T47D (cell line): ENCODE results near the gene AK1.
A peak's percentile ranks its signal among the peaks of the same experiment; 100 is the strongest.

ENCODE experiments used
- DNase-seq, 2 experiments: peaks; one replicate each; pipeline versions ENCODE4 v3.0.0 to v3.0.0-alpha.2; 2011 to 2012; ENCODE audit warnings: low read depth in 1 of 2, low spot score in 1 of 2
- JUND ChIP-seq: IDR thresholded peaks from 2 replicates; pipeline ENCODE4 v1.6.1; 2012; ENCODE audit warnings: low read depth
- in situ Hi-C: cut with HindIII; loops from 2 replicates; pipeline ENCODE4 v1.10.0; 2016; ENCODE audit warnings: low sequenced_read_pairs, low pct_unique_long_range_greater_than_20kb

Gene AK1

GRCh38 chr9:127905004-127905728 is 27.7 kb upstream of the AK1 start:
- in situ Hi-C loops: no loop called here
- no peak for TF ChIP-seq JUND
- no peak for DNase-seq

GRCh38 chr9:127904561-127905003 is 27.1 kb upstream of the AK1 start:
- no peak for TF ChIP-seq JUND
- DNase-seq: no peak
- in situ Hi-C loops: no loop called here

DNA sequence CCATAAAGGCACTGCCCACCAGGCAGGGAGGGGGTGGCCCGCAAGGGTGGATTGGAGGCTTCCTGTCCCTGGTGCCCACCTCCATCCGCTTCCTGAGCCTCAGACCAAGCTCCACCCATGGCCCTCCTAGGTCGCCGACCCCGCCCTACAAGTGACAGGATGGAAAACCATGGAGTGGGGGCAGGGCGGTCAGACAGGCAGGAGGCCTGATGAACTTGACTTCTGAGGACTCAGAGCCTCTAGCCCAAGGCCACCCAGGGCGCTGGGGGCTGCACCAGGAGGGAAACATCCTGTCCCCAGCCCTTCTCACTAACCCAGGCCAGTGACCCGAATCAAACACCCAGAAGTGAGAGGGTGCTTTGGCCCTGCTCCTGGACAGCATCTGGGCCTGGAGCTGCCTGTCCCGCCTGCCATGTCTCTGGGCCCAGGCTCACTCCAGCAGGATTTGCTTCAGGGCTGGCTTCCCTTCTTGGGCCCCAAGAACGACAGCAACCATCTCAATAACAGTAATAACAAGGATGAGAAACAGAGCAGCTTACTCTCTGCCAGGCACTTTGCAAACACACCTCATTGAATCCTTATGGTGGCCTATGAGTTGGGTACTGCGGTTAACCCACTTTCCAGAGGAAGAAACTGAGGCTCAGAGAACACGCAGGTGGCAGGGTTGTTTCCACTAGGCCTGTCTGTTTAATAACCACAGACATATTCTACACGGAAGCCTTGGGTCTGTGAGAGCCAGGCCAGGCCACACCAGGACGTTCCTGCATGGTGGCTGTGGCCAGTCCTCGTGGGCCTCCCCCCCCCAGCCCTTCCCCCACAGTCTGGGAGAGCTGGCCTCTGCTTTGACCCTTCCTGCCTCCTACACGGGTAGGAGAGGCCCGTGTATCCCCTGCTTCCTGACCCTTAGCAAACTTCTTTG is 26.3 kb upstream of the AK1 start:
- TF ChIP-seq JUND: no peak
- no peak for DNase-seq
- in situ Hi-C loops: no loop called here

DNA sequence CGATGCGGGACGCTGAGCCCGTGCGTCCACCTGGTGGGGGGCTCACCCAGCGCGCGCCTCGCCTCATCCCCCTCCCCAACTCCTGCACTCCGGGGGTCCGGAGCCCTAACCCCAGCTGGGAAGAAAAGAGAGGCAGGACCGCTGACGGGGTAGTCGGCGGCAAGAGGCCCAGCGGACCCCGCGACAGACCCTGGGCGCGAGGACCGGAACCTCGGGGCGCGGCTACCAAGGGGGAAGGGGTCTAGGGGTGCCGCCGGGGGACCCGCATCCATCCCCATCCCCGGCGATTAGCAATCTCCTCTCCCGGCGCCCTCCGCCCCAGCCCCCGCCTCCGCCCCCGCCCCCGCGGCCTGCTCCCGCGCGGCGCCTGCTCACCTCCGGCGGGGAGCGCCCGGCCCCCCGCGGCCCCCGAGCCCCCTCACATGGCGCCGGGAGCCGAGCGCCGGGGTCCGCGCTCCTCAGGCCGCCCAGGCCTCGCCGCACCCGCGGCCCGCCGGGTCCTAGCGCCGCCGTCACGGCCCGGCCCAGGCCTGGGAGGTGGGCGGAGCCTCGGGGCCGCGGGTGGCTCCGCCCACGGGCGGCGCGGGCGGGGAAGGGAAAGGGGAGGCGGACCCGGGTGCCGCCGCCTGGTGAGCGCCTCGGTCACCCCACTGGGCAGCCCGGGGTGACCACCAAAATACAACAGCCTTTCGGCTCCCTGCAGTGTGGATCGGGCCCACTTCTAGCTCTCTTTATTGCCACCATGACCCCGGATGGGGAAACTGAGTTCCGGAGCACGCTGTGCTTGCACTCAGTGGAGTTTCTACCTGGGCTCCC is 21.9 kb upstream of the AK1 start, which contains the start of gene ST6GALNAC6:
Gene ST6GALNAC6, minus strand, starts transcription at position 476 of the 816 bp plus-strand sequence. CDS start 1,622 bp downstream, outside the sequence.
- DNase-seq: peak; percentile 83 to 86
- TF ChIP-seq JUND: no peak
- in situ Hi-C loops: no loop called here

DNA sequence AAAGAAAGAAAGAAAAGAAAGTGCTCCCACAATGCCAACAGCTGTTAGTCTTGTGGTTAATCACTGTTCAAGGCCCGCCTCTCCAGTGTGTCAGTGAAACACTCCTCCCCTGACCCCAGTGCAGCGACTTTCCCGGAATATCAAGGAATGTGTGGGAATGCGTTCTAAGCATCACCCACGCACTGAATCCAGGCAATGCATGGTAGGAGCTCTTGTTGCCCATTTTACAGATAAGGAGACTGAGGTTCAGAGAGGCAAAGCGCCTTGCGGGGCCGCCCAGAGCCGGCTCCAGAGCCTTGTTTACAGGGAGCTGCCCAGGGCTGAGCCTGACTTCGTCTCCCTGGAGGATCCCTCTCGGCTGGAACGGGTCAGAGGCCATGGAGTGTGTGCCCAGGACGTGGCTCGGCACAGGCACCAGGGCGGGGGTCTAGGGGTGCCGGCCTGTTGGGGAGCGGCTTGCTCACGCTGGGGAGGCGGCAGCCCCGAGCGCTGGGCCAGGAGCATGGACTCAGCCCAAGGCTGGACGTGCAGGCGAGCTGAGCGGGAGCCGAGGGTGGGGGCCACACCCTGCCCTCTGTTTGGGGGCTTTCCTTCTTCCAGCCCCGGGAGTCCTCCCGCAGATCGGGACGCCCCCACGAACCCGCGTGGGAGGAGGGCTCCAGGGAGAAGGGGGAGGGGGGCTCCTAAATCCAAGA is 21.1 kb upstream of the AK1 start:
- in situ Hi-C loops: no loop called here
- TF ChIP-seq JUND: no peak
- DNase-seq: no peak

DNA sequence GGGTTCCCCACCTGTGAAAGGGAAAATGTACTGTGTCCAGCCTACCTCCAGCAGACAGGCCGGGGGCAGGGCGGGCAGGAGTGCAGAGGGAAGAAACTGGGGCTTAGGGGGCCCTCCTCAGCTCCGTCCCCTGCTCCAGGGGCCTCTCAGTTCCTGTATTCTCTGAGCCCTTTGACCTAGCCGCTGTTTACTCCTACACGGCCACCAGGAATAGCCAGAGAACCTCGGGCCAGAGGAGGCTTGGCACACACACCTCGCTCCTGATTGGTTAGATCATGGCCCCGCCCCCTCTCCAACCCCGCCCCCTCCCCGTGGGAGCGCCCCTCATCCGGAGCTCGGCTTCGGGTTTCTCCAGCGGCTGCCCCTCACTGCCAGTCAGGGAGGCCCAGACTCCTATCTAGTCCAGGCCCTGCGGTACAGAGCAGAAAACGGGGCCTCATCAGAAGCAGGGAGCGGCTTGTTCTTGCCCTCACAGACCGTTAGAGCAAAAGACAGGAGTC is 19.8 kb upstream of the AK1 start:
- no peak for TF ChIP-seq JUND
- in situ Hi-C loops: no loop called here
- peak; percentile 79 to 94 for DNase-seq

DNA sequence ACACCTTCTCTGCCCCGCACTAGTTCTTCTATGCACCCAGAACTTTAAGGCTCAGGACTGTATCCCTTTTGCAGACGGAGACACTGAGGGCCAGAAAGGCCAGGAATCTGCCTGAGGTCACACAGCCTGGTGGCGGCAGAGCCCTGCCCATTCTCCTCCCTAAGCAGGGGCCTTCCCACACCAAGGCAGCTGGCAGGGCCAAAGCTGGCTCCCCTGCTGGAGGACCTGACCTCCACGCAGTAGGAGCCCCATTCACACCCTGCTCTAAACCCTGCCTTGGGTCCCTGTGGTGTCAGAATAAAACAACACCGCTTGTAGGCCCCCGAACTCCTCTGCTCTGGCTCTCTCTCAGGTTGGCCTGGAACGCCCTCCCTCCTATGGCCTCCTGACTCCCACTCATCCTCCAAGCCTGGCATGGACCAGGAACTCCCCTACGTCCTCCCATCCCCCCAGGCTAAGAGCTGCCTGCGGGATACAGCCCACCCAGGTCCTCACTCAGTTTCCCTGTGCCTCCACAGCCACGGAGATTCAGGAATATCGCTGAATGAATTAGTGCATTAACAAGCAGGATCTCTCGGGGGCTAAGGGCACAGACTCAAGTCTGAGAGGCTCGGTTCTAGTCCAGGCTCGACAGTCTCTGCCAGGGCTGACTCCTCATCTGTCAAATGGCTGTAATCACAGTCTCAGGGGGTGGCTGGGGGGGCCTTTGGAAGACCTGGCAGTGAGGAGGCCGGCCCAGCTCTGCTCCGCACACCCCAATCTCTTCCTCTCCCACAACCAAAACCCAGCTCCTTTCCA is 19.1 kb upstream of the AK1 start:
- no peak for TF ChIP-seq JUND
- no peak for DNase-seq
- in situ Hi-C loops: no loop called here

GRCh38 chr9:127895811-127896210 is 18.3 kb upstream of the AK1 start:
- no peak for DNase-seq
- no peak for TF ChIP-seq JUND
- in situ Hi-C loops: no loop called here

GRCh38 chr9:127893392-127893791 is 15.9 kb upstream of the AK1 start:
- no peak for TF ChIP-seq JUND

DNA sequence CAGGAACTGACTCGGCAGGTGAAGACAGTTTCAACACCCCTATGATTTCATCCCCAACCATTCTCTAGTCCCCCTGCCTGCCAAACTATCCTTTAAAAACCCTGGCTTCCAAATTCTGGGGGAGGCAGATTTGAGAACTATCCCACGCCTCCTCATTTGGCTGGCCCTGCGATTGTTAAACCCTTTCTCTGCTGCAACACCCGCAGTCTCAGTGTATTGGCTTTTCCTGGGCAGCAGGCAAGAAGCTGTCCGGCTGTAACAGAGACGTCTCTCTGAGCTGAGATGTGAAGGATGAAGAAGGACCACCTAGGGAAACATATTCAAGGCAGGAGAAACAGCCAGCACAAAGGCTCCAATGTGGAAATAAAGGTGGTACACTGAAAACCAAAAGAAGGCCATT is 15.4 kb upstream of the AK1 start:
- no peak for DNase-seq
- TF ChIP-seq JUND: no peak
- in situ Hi-C loops: no loop called here

More at GRCh38 chr9:127893392-127893791, 15.9 kb upstream of the AK1 start:
- in situ Hi-C loops: no loop called here
- no peak for DNase-seq

GRCh38 chr9:127890053-127890452 is 12.6 kb upstream of the AK1 start:
- TF ChIP-seq JUND: no peak
- in situ Hi-C loops: no loop called here
- DNase-seq: no peak
